Measurements from ENCODE around the gene ZNF423. TPM values are rescaled to one million over a fixed set of nuclear protein-coding genes. Genes with fewer than 3 reads are reported as not detected.

ZNF423 gene
- total RNA-seq, 2 experiments from 2014 or later = not detected

DNA sequence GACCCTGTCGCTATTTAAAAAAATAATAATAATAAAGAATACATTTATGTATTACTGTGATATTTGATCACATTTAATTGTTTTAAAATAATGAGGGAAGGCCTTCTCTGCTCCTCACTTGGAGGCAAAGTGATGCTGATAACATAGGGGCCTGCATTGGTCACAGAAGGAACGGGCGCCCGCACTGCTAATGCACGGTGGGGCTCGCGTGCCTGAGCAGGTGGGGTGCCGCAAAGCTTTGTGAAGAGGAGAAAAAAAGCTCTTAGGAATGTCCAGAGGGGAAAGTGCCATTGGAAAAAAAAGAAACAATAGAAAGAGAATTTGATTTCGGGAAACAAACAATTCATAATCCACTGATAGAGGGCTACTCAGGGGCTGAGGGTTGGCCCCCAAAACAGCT lies 143.8 kb downstream of the ZNF423 start:
- ChIA-PET POLR2A (no interaction called here), CTCF (no interaction called here)

DNA sequence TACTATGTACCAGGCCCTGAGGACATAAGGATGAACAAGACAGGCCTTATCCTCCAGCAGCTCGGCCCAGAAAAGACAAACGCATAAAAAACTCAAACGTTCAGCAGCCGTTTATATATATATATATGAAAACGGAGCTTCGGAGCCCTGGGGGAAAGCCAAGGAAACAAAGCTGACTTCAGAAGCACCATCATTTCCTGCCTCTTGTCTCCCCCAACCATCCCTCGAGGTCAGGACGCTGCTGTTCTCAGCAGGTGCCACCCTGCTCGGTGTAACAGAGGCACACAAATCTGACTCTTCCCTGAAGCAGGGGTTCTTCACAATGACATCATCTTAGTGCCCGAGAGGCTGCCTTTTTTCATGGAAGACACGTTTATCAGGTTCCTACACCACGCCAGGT lies 146.9 kb downstream of the ZNF423 start:
- POLR2A ChIA-PET = no interaction called here
- CTCF ChIA-PET = no interaction called here

DNA sequence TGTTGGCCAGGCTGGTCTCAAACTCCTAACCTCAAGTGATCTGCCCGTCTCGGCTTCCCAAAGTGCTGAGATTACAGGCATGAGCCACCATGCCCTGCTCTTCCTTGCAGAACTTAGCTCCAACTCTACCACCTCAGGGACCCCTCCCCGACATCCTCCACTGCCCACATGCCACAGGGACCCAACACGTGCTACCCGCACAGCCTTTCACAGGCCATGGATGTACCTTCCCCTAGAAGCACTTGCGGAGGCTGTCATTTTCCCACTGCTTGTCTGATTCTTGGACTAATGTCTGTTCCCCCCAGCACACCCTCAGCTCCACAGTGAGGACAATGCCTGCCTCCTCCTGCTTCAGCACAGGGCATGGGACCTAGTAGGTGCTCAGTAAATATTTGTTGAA lies 147.4 kb downstream of the ZNF423 start:
- CTCF ChIA-PET = no interaction called here
- POLR2A ChIA-PET = no interaction called here

DNA sequence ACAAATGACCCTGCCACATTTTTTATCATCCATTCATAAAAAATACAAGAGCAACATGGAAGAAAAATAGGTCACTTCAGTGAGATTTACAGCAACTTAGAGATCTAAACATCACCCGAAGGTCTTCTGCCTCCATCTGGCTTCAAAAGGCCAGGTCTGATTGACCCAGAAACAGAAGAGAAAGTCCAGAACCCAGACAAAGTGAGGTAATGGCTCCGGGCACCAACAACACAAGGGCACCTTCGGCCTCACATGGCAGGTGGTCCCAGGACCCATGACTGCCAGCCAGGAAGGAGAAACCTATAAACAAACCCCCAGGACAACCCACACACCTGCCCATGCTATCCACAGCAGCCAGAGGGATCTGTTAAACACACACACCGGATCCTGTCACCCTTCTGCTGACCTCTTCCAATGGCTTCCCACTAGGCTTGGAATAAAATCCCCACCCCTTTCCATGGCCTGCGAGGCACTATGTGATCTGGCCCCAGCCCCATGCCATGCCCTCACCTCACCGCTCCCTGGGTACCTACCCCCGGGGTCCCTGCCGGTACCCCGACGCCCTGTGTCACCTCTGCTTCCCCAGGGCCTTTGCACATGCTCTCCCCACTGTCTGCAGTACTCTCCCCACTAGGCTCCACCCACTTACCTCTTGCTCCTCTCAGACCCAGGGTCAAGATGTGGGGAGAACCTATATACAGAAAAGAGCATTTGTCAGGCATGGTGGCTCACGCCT lies 149.1 kb downstream of the ZNF423 start:
- POLR2A ChIA-PET = no interaction called here
- CTCF ChIA-PET = no interaction called here

DNA sequence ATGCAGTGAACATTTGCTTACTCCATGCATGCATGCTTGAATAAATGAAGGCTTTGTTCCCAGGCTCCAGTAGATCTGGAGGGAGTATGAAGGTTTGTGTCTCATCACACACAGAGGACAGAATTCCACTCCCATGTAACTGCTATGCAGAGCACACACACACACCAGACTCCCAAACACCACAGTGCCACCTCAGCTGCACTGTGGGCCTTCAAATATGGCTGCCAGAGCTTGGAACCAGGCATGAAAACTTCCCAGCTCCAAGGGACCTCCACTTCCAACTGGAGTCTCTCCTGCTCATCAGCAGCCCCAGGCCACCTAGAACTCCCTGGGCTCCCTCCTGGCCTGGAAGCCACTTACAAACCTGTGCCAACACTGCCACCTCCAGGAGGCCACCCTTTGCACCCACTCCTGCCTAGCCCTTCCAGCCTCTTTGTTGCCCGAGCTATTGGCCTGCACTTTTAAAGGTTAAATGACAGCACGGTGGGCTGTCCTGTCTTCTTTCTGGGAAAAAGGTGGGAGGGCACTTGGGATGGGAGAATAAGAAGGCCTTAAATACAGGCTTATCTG lies 151.2 kb downstream of the ZNF423 start:
- CTCF ChIA-PET = no interaction called here
- POLR2A ChIA-PET = no interaction called here

DNA sequence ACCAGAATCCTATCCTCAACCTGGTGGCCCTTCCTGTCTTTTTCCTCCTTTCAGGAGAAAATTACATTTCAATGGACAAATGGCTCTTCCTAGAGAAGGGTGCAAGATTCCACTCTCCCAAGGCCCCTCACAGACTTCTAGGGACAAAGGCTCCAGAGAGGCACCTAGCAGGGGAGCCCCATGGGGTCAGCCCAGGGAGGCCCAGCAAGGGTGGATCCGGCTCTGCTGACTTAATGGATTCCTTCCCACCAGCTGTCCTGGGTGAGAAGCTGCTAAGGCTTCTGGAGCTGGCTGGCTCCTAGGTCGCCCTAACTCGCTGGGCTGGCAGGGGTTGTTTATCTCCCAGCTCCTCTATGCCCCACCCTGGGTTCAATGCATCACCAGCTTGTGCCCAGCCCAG lies 152.4 kb downstream of the ZNF423 start:
- CTCF ChIA-PET = no interaction called here

DNA sequence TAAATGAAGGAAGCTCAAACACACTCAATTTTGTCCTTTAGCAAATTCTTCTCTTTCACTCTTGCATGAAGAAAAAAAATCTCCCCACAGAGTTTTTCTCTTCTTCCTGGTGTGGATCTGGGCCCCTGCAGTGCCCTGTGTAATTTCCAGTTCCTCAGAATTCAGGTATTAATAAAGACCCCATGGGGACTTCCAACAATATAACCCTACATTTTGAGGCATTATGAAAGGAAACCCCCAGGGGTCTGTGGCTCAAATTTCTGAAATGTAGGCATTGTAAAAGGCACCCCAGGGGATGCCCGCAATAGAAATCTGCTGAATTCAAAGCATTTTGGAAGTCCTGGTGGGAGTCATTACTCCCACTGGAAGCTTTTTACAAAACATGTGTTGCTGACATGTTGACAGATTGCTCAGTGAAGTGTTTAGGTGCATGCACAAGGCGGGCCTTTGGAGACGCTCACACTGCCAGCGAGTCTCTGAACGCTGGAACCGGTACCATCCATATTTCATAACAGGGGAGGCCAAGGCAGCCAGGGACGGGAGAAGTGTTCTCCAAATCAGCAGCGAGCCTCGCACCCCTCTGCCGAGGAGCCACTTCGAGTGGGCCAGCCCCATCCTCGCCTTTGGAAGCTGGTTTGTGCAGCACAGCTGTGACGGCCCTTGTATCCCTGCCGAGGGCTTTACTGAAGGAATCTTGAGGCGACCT lies 154.0 kb downstream of the ZNF423 start:
- ChIA-PET CTCF (no interaction called here), POLR2A (no interaction called here)

More for the DNA sequence above, 152.4 kb downstream of the ZNF423 start:
- POLR2A ChIA-PET = no interaction called here

DNA sequence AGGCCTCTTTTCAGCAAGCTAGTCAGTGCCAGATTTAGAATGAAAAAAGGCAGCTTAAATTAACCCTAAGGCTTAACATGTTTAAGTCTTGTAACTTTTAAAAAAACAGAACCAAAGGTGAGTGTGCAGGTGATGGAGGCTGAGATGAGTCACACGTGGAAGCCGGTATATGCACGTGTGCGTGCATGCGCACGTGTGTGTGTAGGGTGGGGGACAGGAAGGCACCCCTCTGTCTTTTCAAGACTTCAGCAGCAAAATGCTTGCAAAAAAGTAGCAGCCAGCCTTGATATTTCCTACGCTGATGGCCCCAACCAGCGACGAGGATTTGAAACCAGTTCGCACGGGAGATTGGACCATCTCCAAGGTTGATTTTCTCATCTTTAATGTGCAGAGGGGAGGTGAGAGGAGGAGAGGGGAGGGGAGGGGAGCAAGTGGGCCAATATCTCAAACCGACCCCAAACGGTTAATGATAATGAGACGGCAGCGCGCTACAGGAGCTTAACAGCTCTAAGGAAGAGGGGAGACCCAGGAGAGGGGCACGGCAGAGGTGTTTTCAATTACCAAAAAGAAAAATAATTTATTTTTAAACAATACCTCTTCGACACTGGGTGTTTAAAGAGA lies 154.7 kb downstream of the ZNF423 start:
- CTCF ChIA-PET = no interaction called here
- POLR2A ChIA-PET = no interaction called here

DNA sequence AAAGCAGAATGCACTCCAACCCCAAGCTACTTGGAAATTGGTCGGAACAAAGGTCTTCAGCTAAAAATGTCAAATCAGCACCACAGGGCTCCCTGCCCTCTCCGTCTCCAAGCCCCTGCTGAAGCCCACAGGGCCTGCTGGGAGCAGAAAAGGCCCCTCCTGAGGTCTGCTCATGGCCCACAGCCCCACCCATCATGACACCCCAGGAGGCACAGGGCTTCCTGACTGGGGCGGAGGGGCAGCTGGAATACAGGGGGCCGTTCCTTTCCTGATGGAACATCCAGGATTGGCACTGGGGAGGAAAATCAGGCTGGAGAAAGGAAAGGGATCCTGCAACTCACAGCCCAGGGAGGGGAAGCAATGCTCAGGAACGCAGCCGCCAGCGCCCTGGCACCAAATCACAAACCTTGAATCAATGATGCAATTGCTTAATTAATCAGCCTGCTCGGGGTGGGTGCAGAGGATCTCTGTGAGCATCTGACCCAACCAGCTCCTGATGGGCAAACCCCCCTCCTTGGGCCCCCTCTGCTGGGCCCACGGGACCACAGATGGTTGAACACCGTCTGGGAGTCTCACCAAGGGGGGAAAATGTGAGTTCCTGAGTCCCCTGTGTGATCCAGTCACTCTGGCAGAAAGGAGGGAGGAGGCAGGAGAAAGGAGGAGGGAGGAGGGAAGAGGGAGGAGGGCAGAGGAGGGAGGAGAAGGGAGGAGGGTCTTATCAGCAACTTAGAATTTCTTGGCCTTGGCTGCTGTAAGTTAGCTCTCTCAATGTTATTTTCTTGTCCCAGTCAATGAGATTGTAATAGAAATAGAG lies 155.5 kb downstream of the ZNF423 start:
- ChIA-PET CTCF (no interaction called here), POLR2A (no interaction called here)

DNA sequence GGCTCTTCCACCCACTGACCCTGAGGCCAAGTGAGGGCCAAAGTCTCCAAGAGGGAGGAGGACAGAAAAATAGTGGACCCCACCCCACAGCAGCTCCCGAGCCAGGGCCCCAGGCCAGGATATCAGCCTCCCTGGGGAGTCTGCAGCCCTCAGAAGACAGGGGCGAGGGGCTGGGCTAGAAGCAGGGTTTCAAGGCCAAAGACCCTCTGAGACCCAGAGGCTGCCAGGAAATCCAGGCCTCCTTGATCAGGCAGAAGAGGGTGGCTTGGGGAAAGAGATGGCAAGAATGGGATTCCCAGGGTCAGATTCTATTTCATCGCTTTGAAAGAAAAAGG lies 156.1 kb downstream of the ZNF423 start:
- ChIA-PET POLR2A (no interaction called here), CTCF (no interaction called here)

DNA sequence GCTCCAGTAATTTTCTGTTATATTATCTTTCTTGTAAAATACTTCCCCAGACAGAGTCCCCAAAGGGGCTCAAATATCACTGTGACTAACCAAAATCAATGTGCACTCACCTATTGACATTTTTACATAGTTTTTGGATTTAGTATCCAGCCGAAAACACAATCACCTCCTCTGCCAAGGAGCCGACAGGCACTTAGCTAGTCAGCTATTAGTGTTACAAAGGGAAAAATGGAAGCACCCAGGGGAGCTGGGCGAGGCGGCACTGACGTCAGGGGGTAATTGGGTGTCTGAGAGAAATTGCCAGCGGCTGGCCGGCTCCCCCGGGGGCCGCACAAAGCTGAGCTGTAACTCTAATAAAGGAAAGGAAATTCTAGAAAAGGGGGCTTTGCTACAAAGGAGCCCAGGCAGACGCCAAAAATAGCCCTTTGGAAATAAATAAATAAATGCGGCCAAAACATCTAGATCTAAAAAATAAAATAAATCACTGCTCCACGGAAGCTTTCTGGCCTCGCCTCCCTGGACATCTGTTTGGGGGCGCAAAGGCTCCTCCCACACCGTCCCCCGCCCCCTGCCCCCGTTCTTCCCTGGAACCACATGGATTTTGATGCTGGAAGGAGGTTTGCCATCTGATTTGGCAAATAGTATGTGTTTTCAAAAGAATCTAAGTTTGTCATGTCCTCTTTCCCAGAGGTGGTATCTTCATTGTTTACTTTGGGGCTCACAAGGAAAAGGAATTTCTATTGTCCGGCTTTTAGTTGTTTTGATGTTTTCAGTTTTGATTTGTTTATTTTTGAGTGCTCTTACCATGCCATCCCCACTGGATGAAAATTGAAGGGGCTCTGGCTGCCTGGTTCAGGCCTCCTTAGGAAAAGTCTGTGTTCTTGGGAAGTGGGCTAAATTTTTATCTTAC lies 156.7 kb downstream of the ZNF423 start:
- ChIA-PET CTCF (no interaction called here), POLR2A (no interaction called here)

DNA sequence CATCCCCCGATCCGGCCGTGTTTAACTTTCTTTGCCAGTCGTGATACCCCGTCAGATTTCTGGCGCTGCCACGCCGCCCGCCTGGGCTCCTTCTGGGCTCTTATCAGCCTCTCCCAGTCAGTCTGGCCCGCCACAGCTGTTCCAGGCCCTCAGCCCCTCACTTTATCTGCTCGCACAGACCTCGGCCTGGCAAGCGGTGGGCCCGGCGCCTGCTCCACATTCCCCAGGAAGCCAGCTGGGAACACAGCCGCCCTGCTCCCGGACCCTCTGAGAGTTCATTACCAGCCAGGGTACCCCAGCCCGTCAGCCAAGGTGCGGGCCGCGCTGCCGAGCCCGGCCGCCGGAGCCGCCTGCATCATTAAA lies 157.5 kb downstream of the ZNF423 start:
- POLR2A ChIA-PET = no interaction called here
- CTCF ChIA-PET = no interaction called here

DNA sequence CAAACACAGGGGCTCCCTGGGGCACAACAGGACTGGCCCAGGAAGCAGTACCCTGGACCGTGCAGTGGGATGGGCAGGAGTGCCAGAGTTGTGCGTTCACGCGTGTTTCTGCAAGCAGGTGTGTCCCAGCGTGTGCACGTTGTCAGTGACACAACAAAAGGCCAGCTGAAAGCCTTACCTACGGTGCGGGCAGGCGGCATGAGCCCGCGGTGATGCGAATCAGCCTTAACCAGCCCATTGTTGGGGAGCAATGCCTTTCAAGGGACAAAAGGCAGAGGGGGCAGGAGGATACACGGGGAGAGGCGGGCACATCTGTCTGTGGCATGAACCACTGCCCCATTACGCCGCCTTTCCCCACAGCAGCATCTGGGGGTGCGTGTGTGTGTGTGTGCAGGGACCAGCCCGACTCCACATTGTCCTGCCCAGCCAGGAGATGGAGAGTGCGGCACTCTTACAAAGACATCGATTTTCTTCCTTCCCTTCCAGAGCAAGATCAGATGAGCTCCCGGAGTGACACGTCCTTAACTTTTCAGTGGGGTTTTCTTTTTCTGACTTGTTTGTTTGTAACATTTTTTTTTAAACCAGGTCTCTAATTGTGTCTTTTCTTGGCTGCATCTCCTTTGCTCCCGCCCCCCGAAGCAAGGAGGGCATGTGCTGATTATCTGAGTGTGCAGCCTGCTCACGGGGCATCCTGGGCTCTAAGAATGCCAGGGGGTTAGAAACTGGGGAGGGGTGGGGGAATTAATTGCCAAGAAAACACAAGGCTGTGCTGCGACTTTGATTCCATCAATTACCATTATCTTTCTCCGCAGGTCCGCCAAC lies 158.1 kb downstream of the ZNF423 start:
- CTCF ChIA-PET = no interaction called here
- POLR2A ChIA-PET = no interaction called here

DNA sequence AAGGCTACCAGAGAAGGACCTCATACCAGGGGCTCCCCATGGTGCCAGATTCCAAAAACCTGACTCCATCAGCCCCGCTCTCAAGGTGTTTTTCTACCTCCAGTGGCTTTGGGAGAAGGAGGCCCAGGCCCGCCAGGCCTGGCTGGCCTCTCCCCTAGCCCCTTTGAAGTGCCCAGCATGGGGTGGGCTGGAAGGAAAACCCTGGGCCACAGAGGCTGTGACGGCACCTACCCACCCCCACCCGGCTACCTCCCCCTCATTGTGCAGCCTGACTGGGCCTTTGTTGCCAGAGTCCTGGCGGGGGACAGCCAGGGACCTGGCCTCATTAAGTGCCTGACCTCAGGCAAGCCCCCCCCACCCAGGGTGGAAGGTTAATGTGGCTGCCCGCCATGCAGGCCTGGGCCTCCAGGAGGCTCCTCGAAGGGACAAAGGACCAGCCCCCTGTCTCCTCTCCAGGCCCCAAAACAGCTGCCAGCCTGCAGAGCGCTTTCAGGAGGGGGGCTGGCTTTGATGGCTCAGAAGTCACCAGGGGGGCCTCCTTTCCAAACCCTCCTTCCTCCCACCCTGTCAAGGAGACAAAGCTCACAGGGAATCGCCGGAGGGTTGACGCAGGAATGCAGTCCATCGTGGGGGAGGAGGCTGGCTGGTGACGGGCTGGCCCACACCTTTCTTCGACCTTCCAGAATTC lies 159.4 kb downstream of the ZNF423 start:
- ChIA-PET POLR2A (no interaction called here), CTCF (no interaction called here)

DNA sequence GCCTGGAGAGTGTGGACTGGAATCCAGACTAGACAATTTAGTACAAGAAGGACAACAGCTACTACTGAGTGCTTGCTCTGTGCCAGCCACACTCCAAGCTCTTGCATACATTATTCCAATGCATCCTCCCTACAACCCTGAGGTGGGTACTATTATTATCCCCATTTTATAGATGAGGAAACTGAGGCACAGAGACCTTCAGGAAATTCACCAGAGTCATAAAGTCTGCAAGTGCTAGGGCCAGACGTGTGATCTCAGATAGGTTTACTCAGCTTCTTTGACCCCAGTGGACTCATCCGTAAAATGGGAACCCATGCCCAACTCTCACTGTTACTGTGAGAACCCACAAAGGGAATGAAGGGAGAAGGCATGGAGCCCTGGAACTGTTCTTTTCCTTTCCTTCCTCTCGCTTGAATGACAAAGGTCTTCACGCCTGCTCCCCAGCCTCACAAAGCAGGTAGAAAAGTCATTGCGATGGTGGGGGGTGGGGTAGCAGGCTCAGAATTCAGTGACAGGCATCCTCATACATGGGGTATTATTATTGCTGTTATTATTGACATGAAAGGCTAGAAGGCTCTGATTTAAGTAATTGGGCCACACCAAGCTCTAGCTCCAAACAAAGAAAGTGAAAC lies 160.0 kb downstream of the ZNF423 start:
- POLR2A ChIA-PET = no interaction called here
- CTCF ChIA-PET = no interaction called here

DNA sequence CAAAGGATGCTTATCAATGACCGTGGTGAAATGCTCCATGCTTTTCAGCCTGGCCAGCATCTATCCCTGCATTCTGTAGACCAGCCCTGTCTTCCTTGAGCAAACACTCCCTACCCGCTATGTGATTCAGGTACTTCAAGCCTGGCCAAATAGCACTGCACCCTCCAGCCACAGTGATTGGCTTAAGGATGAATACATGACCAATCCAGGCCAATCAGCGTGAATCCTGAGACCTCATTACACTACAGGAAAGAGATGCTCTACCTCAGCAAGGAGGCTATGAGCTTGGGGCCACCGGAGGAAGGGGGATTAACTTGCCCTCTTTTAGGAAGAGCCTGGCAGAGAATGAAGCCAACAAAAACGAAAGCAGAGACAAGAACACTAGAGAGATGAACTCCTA lies 162.5 kb downstream of the ZNF423 start:
- POLR2A ChIA-PET = no interaction called here
- CTCF ChIA-PET = no interaction called here

DNA sequence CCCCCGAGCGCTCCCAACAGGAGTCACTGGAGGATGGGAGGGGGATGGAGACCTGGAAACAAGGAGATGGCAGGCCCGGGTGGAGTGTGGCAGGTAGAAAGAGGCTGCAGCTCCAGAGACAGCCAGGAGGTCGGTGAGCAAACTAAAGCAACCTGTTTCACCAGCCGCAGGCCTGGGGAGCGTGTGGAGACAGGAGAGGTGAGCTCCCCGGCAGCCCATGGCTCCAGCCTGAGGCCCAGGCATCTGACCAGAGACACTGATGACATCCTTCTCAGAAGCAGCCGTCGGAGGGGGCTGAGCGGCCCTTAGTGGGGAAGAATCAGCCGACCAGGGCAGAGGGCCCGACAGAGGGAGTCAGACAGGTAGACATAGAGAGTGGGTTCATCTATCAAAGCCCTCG lies 165.1 kb downstream of the ZNF423 start:
- CTCF ChIA-PET = no interaction called here
- POLR2A ChIA-PET = no interaction called here
